Astrocyte (in vitro differentiated cells and primary cell): Measurements from ENCODE around the gene RAB3D. TPM values are rescaled to one million over a fixed set of nuclear protein-coding genes. Genes with fewer than 3 reads are reported as not detected.

ENCODE experiments used
- DNase-seq: peaks from one replicate; pipeline ENCODE4 v3.0.0-alpha.2; 2010; ENCODE audit warnings: low read depth
- FAIRE-seq: peaks from 2 replicates; lab custom pipeline; 2011; peaks lifted over from hg19 to GRCh38; lab: Jason Lieb, UNC
- H2AFZ ChIP-seq: 2 replicates; pipeline ENCODE4 v1.6.0; 2012; ENCODE audit warnings: low read depth, low read length, inconsistent platforms
- H3K27ac ChIP-seq: 2 replicates; pipeline ENCODE4 v1.5.1; 2011; ENCODE audit warnings: low read depth, low read length, inconsistent platforms
- H3K27me3 ChIP-seq: 2 replicates; pipeline ENCODE4 v1.6.0; 2011; ENCODE audit warnings: low read length, inconsistent platforms; ENCODE audit not compliant: insufficient read depth
- H3K36me3 ChIP-seq: 2 replicates; pipeline ENCODE4 v1.5.1; 2011; ENCODE audit warnings: low read length, inconsistent platforms; ENCODE audit not compliant: insufficient read depth
- H3K4me1 ChIP-seq: 2 replicates; pipeline ENCODE4 v1.5.1; 2011; ENCODE audit warnings: low read length, inconsistent platforms; ENCODE audit not compliant: insufficient read depth
- H3K4me2 ChIP-seq: 2 replicates; pipeline ENCODE4 v1.6.0; 2012; ENCODE audit warnings: low read length, inconsistent platforms
- H3K4me3 ChIP-seq: 2 replicates; pipeline ENCODE4 v1.5.1; 2011; ENCODE audit warnings: low read depth, mild to moderate bottlenecking, low read length, inconsistent platforms; ENCODE audit not compliant: insufficient read depth
- H3K79me2 ChIP-seq: 2 replicates; pipeline ENCODE4 v1.6.0; 2012; ENCODE audit warnings: mild to moderate bottlenecking, low read length, inconsistent platforms; ENCODE audit not compliant: insufficient read depth
- H3K9ac ChIP-seq: 2 replicates; pipeline ENCODE4 v1.6.0; 2012; ENCODE audit warnings: mild to moderate bottlenecking, low read length, inconsistent platforms
- H3K9me3 ChIP-seq: 2 replicates; pipeline ENCODE4 v1.5.1; 2012; ENCODE audit warnings: low read depth, mild to moderate bottlenecking, low read length, inconsistent platforms; ENCODE audit not compliant: insufficient read depth
- H4K20me1 ChIP-seq: 2 replicates; pipeline ENCODE4 v1.6.0; 2012; ENCODE audit warnings: low read length, inconsistent platforms; ENCODE audit not compliant: insufficient read depth
- H3K27ac Mint-ChIP-seq: one replicate; pipeline ENCODE4 v1.8.0; 2021; ENCODE audit warnings: mild to moderate bottlenecking, mixed read lengths; ENCODE audit not compliant: unreplicated experiment
- H3K27me3 Mint-ChIP-seq: one replicate; pipeline ENCODE4 v1.8.0; 2021; ENCODE audit warnings: low read depth, mixed read lengths; ENCODE audit not compliant: unreplicated experiment
- H3K36me3 Mint-ChIP-seq: one replicate; pipeline ENCODE4 v1.8.0; 2021; ENCODE audit warnings: low read depth, mixed read lengths; ENCODE audit not compliant: unreplicated experiment
- H3K4me1 Mint-ChIP-seq: one replicate; pipeline ENCODE4 v1.8.0; 2021; ENCODE audit warnings: low read depth, mixed read lengths; ENCODE audit not compliant: unreplicated experiment
- H3K4me3 Mint-ChIP-seq: one replicate; pipeline ENCODE4 v1.8.0; 2021; ENCODE audit warnings: mild to moderate bottlenecking, moderate library complexity, mixed read lengths; ENCODE audit not compliant: unreplicated experiment
- H3K9me3 Mint-ChIP-seq: one replicate; pipeline ENCODE4 v1.8.0; 2021; ENCODE audit warnings: mild to moderate bottlenecking, mixed read lengths; ENCODE audit not compliant: unreplicated experiment
- CTCF ChIP-seq: IDR thresholded peaks from 2 replicates; pipeline ENCODE4 v1.5.1; 2011; ENCODE audit warnings: low read depth, mild to moderate bottlenecking, inconsistent platforms, low read length, moderate library complexity; ENCODE audit not compliant: insufficient read depth
- EZH2 ChIP-seq: IDR thresholded peaks from 2 replicates; pipeline ENCODE4 v1.6.1; 2012; ENCODE audit warnings: mild to moderate bottlenecking, low read length, inconsistent platforms; ENCODE audit not compliant: insufficient read depth
- total RNA-seq: library from RNA; stranded (reverse); gene quantifications from 2 replicates; pipeline ENCODE4 v1.2.1, GENCODE V29; 2021

RAB3D gene
- total RNA-seq, 1 donor from 2014 or later, result 14.4 TPM

- H3K36me3 ChIP-seq, result no peaks in the 10 kb centered on the region
- H3K4me3 ChIP-seq, result peak overlapping the region; percentile 23
- no peaks in the 10 kb centered on the region for H3K9me3 ChIP-seq
- no peak overlapping the region for H3K27ac ChIP-seq
- H3K4me2 ChIP-seq, result peak overlapping the region; percentile 74
- H3K9ac ChIP-seq, result no peak overlapping the region
- TF ChIP-seq CTCF (no peak), EZH2 (no peak)
- H3K27me3 ChIP-seq, result no peaks in the 10 kb centered on the region
- peaks cover 5% of the 10 kb centered on the region for H3K4me1 ChIP-seq
- DNase-seq (no peak), FAIRE-seq (no peak)
- peak overlapping the region; percentile 76 for H3K4me3 Mint-ChIP-seq
- no peaks in the 10 kb centered on the region for H3K27me3 Mint-ChIP-seq
- peaks cover 8% of the 10 kb centered on the region for H4K20me1 ChIP-seq
- no peaks in the 10 kb centered on the region for H3K79me2 ChIP-seq
- no peak overlapping the region for H3K27ac Mint-ChIP-seq
- peaks cover 4% of the 10 kb centered on the region for H3K9me3 Mint-ChIP-seq
- H2AFZ ChIP-seq, result peak overlapping the region; percentile 58
- H3K36me3 Mint-ChIP-seq, result peaks cover 16% of the 10 kb centered on the region
- H3K4me1 Mint-ChIP-seq, result peaks cover 4% of the 10 kb centered on the region
These were observed 746 bp downstream of the RAB3D start for GRCh38 chr19:11338569-11339253.

GRCh38 chr19:11338121-11338520, 1.3 kb downstream of the RAB3D start:
- no peak for FAIRE-seq
- H3K9ac ChIP-seq, result no peak overlapping the region
- Mint-ChIP-seq H3K27ac (no peak overlapping the region), H3K4me1 (peaks cover 4% of the 10 kb centered on the region), H3K36me3 (peaks cover 16% of the 10 kb centered on the region), H3K9me3 (peaks cover 4% of the 10 kb centered on the region), H3K4me3 (peak overlapping the region; percentile 76), H3K27me3 (no peaks in the 10 kb centered on the region)
- no peak overlapping the region for H3K4me3 ChIP-seq
- no peaks in the 10 kb centered on the region for H3K79me2 ChIP-seq
- H3K27me3 ChIP-seq, result no peaks in the 10 kb centered on the region
- no peaks in the 10 kb centered on the region for H3K36me3 ChIP-seq
- H2AFZ ChIP-seq, result no peak overlapping the region
- TF ChIP-seq EZH2 (no peak), CTCF (no peak)
- no peaks in the 10 kb centered on the region for H3K9me3 ChIP-seq
- H3K27ac ChIP-seq, result no peak overlapping the region
- no peak for DNase-seq
- peaks cover 5% of the 10 kb centered on the region for H4K20me1 ChIP-seq
- H3K4me2 ChIP-seq, result no peak overlapping the region
- H3K4me1 ChIP-seq, result peaks cover 5% of the 10 kb centered on the region

GRCh38 chr19:11337080-11337479, 2.4 kb downstream of the RAB3D start:
- Histone ChIP-seq H3K4me1 (peaks cover 5% of the 10 kb centered on the region), H3K27me3 (no peaks in the 10 kb centered on the region), H3K9ac (no peak overlapping the region), H3K36me3 (no peaks in the 10 kb centered on the region), H3K4me2 (no peak overlapping the region), H4K20me1 (no peaks in the 10 kb centered on the region), H3K4me3 (no peak overlapping the region), H2AFZ (no peak overlapping the region), H3K79me2 (no peaks in the 10 kb centered on the region), H3K9me3 (no peaks in the 10 kb centered on the region), H3K27ac (no peak overlapping the region)
- Mint-ChIP-seq H3K9me3 (peaks cover 4% of the 10 kb centered on the region), H3K36me3 (peaks cover 16% of the 10 kb centered on the region), H3K4me1 (peaks cover 4% of the 10 kb centered on the region), H3K4me3 (no peak overlapping the region), H3K27me3 (no peaks in the 10 kb centered on the region), H3K27ac (no peak overlapping the region)
- FAIRE-seq (no peak), DNase-seq (no peak)
- no peak for TF ChIP-seq CTCF
- no peak for TF ChIP-seq EZH2
